ENCODE data around the gene FGF14.

DNA sequence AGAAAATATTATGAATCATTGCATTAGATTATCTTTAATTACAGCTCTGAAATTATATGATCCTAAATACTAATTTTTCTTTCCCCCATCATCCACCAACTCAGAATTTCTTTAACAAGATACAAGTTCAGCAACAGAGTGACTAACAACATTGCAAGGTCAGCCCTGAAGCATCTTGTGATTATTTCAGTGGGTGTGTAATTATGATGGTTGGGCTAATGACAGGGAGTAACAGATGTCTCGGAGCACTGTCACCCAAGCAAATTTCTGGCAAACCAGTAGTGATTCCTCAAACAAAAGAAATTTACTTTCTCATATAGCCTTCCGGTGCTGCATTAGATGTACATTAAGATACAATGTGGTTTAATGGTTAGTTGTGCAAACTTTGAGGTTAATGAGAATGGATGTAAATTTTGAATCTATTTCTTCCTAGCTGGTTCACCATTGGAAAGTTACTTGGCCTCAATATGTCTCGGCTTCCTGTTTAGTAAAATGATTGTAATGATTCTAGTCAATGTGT, 710.4 kb downstream of the FGF14 start:
- TF ChIP-seq, protein P1, sequence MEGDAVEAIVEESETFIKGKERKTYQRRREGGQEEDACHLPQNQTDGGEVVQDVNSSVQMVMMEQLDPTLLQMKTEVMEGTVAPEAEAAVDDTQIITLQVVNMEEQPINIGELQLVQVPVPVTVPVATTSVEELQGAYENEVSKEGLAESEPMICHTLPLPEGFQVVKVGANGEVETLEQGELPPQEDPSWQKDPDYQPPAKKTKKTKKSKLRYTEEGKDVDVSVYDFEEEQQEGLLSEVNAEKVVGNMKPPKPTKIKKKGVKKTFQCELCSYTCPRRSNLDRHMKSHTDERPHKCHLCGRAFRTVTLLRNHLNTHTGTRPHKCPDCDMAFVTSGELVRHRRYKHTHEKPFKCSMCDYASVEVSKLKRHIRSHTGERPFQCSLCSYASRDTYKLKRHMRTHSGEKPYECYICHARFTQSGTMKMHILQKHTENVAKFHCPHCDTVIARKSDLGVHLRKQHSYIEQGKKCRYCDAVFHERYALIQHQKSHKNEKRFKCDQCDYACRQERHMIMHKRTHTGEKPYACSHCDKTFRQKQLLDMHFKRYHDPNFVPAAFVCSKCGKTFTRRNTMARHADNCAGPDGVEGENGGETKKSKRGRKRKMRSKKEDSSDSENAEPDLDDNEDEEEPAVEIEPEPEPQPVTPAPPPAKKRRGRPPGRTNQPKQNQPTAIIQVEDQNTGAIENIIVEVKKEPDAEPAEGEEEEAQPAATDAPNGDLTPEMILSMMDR (IDR thresholded peaks at IDR 0.05) = no peak
- TF ChIP-seq, protein P2, sequence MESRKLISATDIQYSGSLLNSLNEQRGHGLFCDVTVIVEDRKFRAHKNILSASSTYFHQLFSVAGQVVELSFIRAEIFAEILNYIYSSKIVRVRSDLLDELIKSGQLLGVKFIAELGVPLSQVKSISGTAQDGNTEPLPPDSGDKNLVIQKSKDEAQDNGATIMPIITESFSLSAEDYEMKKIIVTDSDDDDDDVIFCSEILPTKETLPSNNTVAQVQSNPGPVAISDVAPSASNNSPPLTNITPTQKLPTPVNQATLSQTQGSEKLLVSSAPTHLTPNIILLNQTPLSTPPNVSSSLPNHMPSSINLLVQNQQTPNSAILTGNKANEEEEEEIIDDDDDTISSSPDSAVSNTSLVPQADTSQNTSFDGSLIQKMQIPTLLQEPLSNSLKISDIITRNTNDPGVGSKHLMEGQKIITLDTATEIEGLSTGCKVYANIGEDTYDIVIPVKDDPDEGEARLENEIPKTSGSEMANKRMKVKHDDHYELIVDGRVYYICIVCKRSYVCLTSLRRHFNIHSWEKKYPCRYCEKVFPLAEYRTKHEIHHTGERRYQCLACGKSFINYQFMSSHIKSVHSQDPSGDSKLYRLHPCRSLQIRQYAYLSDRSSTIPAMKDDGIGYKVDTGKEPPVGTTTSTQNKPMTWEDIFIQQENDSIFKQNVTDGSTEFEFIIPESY (IDR thresholded peaks at IDR 0.05; ENCODE audit: borderline replicate concordance, low read depth) = no peak
- no peak for TF ChIP-seq POLR2AphosphoS5 (IDR thresholded peaks at IDR 0.05; ENCODE audit: low read depth, low read length)
- TF ChIP-seq, protein P3, sequence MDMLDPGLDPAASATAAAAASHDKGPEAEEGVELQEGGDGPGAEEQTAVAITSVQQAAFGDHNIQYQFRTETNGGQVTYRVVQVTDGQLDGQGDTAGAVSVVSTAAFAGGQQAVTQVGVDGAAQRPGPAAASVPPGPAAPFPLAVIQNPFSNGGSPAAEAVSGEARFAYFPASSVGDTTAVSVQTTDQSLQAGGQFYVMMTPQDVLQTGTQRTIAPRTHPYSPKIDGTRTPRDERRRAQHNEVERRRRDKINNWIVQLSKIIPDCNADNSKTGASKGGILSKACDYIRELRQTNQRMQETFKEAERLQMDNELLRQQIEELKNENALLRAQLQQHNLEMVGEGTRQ (IDR thresholded peaks at IDR 0.05; ENCODE audit: borderline replicate concordance, low read depth, low read length) = no peak
- TF ChIP-seq RAD21 (IDR thresholded peaks at IDR 0.05; ENCODE audit: low read length) = no peak
- TF ChIP-seq EP300 (IDR thresholded peaks at IDR 0.05; ENCODE audit: borderline replicate concordance in 1 of 2, low read depth in 1 of 2, low read length in 1 of 2) = no peak
- TF ChIP-seq TCF12 (IDR thresholded peaks at IDR 0.05) = no peak
- TF ChIP-seq USF1 (IDR thresholded peaks at IDR 0.05; ENCODE audit: borderline replicate concordance, low read depth) = no peak

Measured in SK-N-SH (cell line).